Fibroblast of skin of left biceps (primary cell): ENCODE measurements around the gene POU5F2.

Experiments used
- DNase-seq, 2 experiments: peaks; one replicate each; pipeline ENCODE4 v3.0.0-alpha.2; 2013; ENCODE audit warnings: low read depth in 2 of 2

POU5F2 gene

GRCh38 chr5:93716453-93716852, 24.9 kb downstream of the POU5F2 start:
- no peak for DNase-seq

GRCh38 chr5:93715761-93716160, 25.6 kb downstream of the POU5F2 start:
- DNase-seq: no peak

- no peak for DNase-seq
Measured at GRCh38 chr5:93715327-93715726, 26.1 kb downstream of the POU5F2 start.

GRCh38 chr5:93708442-93708841, 33.0 kb downstream of the POU5F2 start:
- DNase-seq: no peak

GRCh38 chr5:93705896-93706295, 35.5 kb downstream of the POU5F2 start:
- peak; percentile 72 to 79 for DNase-seq

- peak; percentile 38 to 47 for DNase-seq
Measured at GRCh38 chr5:93704996-93705395, 36.4 kb downstream of the POU5F2 start.

- no peak for DNase-seq
Measured at GRCh38 chr5:93691997-93692396, 49.4 kb downstream of the POU5F2 start.
